HFF-Myc (cell line): Measurements from ENCODE around the gene PRSS53.
"Not testable (repeated sequence)": the region's sequence is repeated elsewhere in the genome, so short reads cannot be mapped to it uniquely, and the experiment has no call there.

Experiments used
- DNase-seq: peaks from one replicate; pipeline ENCODE4 v3.0.0-alpha.2; 2011; ENCODE audit warnings: low read depth; ENCODE audit errors: extremely low read depth
- H3K4me3 ChIP-seq: replicated peaks from 2 replicates; pipeline ENCODE4 v1.5.1; 2011; ENCODE audit warnings: low read depth, mild to moderate bottlenecking, control low read depth, low read length
- CTCF ChIP-seq: IDR thresholded peaks from 2 replicates; pipeline ENCODE4 v1.5.1; 2012; ENCODE audit warnings: mild to moderate bottlenecking, low read depth, low read length, control low read depth; ENCODE audit errors: missing control alignments

Gene PRSS53

GRCh38 chr16:31088459-31089183 lies at the start of gene PRSS53:
PRSS53 (minus strand) TSS chr16:31088943; CDS start chr16:31088809, 134 bp downstream.
- H3K4me3 ChIP-seq: no peak within 1 kb of the TSS
- no peak for DNase-seq

GRCh38 chr16:31136822-31137499 lies 48.2 kb upstream of the PRSS53 start:
- not testable (repeated sequence) for H3K4me3 ChIP-seq, DNase-seq

More at GRCh38 chr16:31088459-31089183, at the start of gene PRSS53:
- TF ChIP-seq CTCF: no peak

DNA sequence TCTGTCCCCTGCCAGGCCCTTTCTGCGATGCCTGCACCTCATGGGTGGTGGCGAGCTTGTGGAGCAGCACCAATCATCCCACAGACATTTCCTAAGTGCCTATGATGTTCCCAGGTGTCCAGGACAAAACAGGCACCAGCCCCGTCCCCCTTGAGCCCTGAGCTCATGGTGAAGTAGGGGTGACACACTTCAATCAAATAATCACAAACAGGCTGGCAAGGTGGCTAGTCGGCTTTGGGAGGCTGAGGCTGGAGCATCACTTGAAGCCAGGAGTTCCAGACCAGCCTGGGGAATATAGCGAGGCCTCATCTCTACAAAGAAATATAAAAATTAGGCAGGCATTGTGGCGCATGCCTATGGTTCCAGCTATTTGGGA lies 47.5 kb upstream of the PRSS53 start:
- no peak overlapping the region for H3K4me3 ChIP-seq
- no peak for DNase-seq
- TF ChIP-seq CTCF: no peak

- no peak for TF ChIP-seq CTCF
- no peak for DNase-seq
- no peak within 1 kb of the TSS for H3K4me3 ChIP-seq
Measured at GRCh38 chr16:31135535-31136286, 47.0 kb upstream of the PRSS53 start, which contains the start of gene PRSS8. PRSS8 (minus strand) TSS chr16:31135727; CDS start chr16:31135498, 229 bp downstream.

DNA sequence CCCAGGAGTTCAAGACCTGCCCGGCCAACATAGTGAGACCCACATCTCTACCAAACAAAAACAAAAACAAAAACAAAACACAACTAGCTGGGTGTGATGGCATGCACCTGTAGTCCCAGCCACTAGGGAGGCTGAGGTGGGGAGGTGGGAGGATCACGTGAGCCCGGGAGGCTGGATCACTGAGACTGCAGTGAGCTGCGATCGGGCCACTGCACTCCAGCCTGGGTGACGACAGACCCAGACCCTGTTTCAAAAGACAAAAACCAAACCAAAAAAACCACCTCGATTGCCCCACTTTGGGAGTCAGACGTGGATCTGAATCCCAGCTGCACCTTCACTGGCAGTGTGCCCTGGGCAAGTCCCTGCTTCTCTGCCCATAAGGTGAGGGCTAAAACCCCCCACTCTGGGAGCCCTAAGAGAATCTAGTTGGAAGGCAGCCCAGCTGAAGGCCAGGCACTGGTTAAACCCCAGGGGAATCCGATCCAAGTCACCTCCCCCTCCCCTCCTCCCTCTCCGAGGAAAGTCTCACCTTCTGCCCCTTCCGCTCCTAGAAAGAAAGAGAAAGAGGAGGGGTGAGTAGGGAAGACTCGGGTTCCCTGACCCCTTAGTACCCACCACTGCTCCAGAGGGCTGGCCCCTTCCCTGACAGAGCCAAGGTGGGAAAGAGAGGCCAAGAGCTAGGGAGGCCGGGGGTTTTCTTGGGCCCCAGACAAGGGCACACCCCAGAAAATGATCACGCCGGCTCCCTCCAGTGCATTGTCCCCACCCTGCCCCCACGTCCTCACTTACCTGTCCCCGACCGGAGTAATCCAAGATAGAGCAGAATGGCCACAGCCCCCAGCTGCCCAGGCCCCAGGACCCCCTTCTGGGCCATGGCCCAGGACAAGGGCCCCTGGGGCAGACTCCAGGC lies 46.1 kb upstream of the PRSS53 start:
- no peak for DNase-seq
- H3K4me3 ChIP-seq: no peak overlapping the region
- TF ChIP-seq CTCF: no peak

- no peak for DNase-seq
- H3K4me3 ChIP-seq: no peak overlapping the region
- TF ChIP-seq CTCF: no peak
Measured at GRCh38 chr16:31134091-31134571, 45.4 kb upstream of the PRSS53 start.
